NCI-H1417 (cell line): ENCODE measurements around the gene ZBED4.
A peak's percentile ranks its signal among the peaks of the same experiment; 100 is the strongest.

ENCODE experiments used
- DNase-seq, 3 experiments: peaks; one replicate each; lab custom pipeline; 2025; lab: John Stamatoyannopoulos, UW

ZBED4 gene

GRCh38 chr22:49922926-49923325 is 69.3 kb downstream of the ZBED4 start:
- no peak for DNase-seq

- no peak for DNase-seq
Observed at GRCh38 chr22:49923445-49923844, 69.8 kb downstream of the ZBED4 start.

- DNase-seq, result no peak
Observed at GRCh38 chr22:49924113-49924833, 70.6 kb downstream of the ZBED4 start.

- DNase-seq, result no peak
Observed at GRCh38 chr22:49925525-49926128, 72.0 kb downstream of the ZBED4 start.

GRCh38 chr22:49926916-49927315 is 73.3 kb downstream of the ZBED4 start:
- no peak for DNase-seq

GRCh38 chr22:49927483-49928184 is 74.0 kb downstream of the ZBED4 start:
- DNase-seq, result no peak

GRCh38 chr22:49928185-49928495 is 74.5 kb downstream of the ZBED4 start:
- DNase-seq, result no peak

GRCh38 chr22:49928555-49929210 is 75.0 kb downstream of the ZBED4 start:
- no peak for DNase-seq

- DNase-seq, result peak in 2 of 3 experiments; percentile 32 to 47
Observed at GRCh38 chr22:49929211-49929979, 75.8 kb downstream of the ZBED4 start.

GRCh38 chr22:49929994-49930575 is 76.4 kb downstream of the ZBED4 start:
- peak in 1 of 3 experiments; percentile 34 for DNase-seq

GRCh38 chr22:49930596-49931412 is 77.2 kb downstream of the ZBED4 start:
- DNase-seq, result peak in 2 of 3 experiments; percentile 50 to 84

GRCh38 chr22:49933236-49934159 is 79.9 kb downstream of the ZBED4 start:
- DNase-seq, result no peak

- DNase-seq, result peak in 2 of 3 experiments; percentile 9 to 37
Observed at GRCh38 chr22:49934160-49934890, 80.7 kb downstream of the ZBED4 start.

- peak in 2 of 3 experiments; percentile 27 to 57 for DNase-seq
Observed at GRCh38 chr22:49934891-49935557, 81.4 kb downstream of the ZBED4 start.

GRCh38 chr22:49935561-49935960 is 81.9 kb downstream of the ZBED4 start:
- DNase-seq, result peak in 1 of 3 experiments; percentile 37

GRCh38 chr22:49936018-49936972 is 82.7 kb downstream of the ZBED4 start:
- DNase-seq, result peak in 2 of 3 experiments; percentile 72 to 80
